HT1080 (cell line): ENCODE data around the gene HRH2. TPM values are rescaled to one million over a fixed set of nuclear protein-coding genes. Genes with fewer than 3 reads are reported as not detected.
"Not testable (repeated sequence)": the region's sequence is repeated elsewhere in the genome, so short reads cannot be mapped to it uniquely, and the experiment has no call there.

Experiments
- DNase-seq: peaks from one replicate; pipeline ENCODE4 v3.0.0-alpha.2; 2015; ENCODE audit warnings: low read depth
- total RNA-seq: library from RNA; depleted of rRNA; stranded (reverse); fragments of >200 nt; shearing (Covaris generic); gene quantifications from 2 replicates; pipeline ENCODE4 v1.2.3, GENCODE V29; 2014

The HRH2 gene
- total RNA-seq, 1 experiment from 2014 or later, result 4.1 TPM

- no peak for DNase-seq
Measured at GRCh38 chr5:175642998-175643397, 14.9 kb upstream of the HRH2 start.

DNA sequence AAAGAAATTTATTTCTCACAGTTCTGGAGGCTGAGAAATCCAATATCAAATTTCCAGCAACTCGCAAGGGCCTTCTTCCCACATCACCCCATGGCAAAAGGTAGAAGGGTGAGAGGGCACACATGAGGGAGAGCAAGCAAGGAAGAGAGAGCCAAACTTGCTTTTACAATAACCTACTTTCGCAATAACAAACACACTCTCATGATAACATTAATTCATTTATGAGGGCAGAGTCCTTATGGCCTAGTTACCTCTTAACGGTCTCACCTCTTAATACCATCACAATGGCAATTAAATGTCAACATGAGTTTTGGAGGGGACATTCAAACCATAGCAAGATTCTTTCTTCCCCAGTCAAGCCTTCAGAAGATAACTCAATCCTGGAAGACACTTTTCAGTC lies 11.6 kb upstream of the HRH2 start:
- DNase-seq, result no peak

- DNase-seq, result no peak
Measured at GRCh38 chr5:175649967-175650366, 7.9 kb upstream of the HRH2 start.

GRCh38 chr5:175650430-175651205 lies 7.3 kb upstream of the HRH2 start:
- not testable (repeated sequence) for DNase-seq

DNA sequence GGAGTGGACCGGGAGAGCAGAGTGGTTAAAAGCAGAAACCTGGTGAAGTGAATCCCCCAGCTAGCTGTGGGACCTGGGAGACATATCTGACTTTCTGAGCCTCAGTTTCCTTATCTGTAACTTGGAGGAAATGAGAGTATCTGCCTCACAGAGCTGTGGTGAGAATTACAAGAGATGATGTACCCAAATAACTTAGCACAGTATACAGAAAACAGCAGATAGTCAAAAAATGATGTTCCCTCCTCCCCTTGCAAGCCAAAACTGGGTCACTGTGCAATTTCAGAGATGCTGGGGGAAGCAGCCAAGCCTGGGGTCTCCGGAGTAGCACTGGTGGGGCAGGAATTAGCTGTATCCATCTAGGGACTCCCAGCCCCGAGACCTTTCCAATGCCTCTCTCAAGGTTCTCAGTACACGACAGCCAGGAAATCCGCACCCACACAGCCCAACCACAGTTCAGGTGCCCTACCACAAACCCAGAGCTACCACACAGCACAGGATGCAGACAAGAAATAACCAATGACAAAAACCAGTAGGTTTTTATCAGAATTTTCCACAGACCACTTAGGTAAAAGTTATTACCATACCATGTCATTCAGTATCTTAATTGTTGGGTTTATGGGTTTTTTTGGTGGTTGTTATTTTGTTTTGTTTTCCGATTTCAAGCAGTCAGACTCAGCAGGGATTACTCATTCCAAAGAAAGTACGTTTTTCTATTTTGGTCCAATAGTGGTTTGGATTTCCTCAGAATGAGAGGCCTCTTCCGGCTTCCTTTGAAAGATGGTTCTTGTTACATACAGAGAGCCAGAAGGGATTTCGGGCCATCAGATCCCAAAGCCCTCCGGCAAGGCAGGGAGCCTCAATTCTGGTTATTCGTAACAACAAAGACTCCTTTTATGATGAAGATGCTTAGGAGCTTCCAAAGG lies 4.9 kb upstream of the HRH2 start:
- DNase-seq, result peak; percentile 84

DNA sequence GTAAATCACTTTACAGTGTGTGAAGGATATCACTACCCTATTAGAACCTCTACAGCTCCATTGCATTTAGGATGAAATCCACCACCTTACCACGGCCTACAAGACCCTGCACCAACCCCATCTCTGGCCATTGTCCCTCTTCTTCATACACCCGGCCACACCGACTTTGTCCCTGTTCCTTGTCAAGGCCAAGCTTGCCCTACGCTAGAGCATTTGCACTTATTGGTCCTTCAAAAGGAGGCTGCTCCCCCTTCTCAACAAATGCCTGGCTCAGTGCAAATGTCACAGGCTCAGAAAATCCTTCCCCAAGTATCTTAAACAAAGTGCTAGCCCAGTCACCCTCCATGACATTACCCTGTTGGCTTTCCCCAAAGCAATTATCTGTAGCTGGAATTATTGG lies 4.1 kb upstream of the HRH2 start:
- no peak for DNase-seq

- DNase-seq, result no peak
Measured at GRCh38 chr5:175654339-175654738, 3.5 kb upstream of the HRH2 start.

- DNase-seq, result peak; percentile 30
Measured at GRCh38 chr5:175654807-175655206, 3.1 kb upstream of the HRH2 start.

- DNase-seq, result no peak
Measured at GRCh38 chr5:175655411-175655810, 2.5 kb upstream of the HRH2 start.

DNA sequence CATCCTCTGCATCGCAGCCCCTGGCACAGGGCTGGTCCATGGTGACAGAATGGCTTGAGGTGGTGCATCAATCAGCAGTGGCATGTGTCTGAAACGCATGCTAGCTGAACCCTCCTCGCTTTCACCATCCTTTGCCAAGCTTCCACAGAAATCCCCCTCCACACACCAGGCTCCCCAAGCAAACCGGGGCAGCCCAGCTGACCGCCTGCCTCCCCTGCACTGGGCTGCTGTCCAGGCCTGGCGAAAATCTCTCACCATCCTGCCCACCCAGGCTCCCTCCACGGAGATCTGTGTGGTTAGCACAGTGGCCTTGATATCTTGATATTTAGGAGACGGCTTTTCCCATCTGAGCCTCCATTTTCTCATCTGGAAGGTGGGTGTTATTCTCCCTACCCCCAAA lies 905 bp upstream of the HRH2 start:
- DNase-seq, result no peak

DNA sequence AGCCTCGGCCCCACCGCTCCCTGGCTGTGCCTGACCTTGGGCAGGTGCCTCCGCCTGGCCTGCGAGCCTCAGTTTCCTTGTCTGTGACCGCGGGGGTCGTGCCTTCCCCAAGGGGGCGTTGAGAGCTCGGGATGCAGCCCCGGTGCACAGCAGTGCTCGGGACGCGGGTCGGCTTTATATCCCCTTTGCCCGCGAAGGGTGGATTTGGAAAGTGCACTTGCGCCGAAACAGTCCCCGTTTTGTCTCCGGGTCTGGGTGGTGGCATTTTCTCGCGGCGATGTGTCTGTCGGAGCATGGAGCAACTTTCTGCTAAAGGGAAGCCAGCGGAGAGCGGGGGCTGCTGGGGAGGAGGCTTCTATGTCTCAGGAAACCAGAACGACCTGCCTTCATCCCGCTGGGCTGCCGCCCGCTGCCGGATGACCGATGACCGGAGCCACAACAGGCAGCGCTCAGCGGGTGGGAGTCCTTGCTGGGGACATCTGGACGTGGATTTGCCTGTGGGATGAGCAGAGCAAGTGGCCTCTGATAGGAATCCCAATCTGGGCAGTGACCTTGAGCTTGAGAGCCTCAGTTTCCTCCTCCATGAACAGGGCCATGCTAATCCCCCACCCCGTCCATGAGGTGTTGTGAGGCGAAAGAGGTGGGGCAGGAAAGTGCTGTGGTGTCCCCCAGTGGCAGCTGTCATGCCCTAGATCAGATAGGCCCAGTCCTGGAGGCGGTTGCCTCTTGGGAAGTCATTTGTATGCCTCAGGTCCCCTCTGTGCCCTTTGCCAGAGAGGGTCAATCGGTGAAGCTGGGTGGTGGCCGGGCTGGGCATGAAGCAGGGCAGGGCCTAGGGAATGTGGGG lies 651 bp downstream of the HRH2 start:
- DNase-seq, result no peak

GRCh38 chr5:175659546-175660253 lies 1.8 kb downstream of the HRH2 start:
- no peak for DNase-seq

DNA sequence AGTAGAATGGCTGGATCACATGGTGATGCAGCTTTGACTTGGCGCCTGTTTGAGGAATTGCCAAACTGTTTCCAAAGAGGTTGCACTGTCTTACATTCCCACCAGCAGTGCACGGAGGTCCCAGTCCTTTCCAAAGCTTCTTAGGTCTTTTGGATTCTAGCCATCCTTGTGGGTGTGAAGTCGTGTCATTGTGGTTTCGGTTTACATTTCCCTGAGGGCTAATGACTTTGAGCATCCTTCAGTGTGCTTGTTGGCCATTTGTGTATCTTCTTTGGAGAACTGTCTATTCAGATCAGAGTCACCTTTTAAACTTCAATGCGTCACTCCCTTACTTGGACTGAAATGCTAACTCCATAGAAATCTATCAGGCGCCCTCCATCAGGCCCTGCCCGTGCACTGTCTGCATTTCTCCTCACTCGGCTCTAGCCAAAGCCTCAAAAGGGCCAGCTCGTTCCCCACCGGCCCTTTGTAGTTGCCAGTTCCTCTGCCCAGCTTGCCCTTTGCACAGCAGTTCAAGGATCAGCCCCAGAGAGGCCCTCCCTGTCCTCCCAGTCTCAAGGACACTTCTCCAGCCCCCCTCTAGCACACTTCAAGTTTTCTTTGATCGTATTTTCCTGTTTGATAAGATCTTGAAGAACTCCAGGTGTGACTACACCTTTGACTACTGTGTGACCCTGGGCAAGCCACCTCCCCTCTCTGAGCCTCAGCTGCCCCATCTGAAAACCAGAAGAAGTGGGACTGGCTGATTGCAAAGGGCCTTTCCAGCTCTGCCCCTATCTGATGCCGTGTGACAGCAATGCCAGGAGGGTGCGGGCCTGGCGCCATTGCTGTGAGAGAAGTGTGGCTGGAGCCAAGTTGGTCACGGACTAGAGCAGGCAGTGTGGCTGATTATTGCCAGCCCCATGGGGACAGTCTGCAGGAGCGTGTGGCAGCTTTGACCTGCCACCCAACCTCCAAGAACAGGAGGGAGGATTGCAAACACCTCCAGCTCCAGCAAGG lies 5.6 kb downstream of the HRH2 start:
- DNase-seq, result no peak

GRCh38 chr5:175664723-175665122 lies 6.9 kb downstream of the HRH2 start:
- DNase-seq, result no peak

DNA sequence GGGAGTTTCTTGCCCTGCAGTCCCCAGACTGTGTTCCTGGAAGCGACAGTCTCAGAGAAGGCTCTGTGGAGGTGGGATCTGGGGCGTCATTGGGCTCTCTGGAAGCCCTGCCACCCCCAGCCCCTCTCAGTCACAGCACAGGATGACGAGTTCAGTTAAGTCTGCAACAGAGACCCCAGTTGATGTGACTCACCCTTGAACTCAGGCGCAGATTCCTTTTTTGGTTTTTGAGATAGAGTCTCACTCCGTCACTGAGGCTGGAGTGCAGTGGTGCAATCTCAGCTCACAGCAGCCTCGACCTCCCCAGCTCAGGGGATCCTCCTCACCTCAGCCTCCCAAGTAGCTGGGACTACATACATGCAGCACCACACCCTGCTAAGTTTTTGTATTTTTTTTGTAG lies 8.3 kb downstream of the HRH2 start:
- DNase-seq, result no peak

DNA sequence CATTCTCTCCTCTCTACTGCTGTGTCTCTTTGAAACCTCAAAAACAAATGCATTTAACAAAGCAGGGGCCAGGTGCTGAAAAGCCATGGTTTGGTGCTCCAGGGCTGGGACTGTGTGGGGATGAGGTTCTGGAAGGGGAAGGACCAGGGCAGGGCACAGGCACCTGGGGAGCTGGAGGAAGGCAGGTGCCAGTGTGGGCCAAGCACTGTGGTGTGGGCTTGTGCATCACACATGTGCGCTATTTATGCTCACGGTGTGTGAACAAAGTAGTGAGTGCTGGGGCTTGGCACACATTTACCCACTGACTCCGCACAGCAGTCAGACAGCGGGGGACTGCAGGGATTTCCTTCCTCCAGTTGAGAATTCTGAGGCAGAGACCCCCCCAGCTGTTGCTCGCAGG lies 10.1 kb downstream of the HRH2 start:
- no peak for DNase-seq

DNA sequence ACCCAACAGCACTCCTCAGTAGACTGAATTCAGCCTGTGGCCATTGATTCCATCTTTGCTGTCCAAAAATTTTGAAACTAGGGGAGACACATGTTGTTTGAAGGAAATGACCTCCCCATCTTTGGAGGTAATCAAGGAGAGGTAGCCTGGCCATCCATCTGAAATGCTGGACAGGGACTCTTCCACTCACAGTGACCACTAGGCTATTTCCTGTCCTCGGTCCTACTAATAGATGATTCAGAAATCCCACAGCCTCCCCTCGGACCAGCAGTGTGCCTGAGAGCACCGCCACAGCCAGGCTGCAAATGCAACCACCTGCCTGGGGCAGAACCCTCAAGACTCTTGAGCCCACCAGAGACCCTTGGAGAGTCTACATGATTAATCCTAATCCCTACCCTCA lies 12.5 kb downstream of the HRH2 start:
- DNase-seq, result no peak

GRCh38 chr5:175671013-175671412 lies 13.1 kb downstream of the HRH2 start:
- DNase-seq, result no peak

DNA sequence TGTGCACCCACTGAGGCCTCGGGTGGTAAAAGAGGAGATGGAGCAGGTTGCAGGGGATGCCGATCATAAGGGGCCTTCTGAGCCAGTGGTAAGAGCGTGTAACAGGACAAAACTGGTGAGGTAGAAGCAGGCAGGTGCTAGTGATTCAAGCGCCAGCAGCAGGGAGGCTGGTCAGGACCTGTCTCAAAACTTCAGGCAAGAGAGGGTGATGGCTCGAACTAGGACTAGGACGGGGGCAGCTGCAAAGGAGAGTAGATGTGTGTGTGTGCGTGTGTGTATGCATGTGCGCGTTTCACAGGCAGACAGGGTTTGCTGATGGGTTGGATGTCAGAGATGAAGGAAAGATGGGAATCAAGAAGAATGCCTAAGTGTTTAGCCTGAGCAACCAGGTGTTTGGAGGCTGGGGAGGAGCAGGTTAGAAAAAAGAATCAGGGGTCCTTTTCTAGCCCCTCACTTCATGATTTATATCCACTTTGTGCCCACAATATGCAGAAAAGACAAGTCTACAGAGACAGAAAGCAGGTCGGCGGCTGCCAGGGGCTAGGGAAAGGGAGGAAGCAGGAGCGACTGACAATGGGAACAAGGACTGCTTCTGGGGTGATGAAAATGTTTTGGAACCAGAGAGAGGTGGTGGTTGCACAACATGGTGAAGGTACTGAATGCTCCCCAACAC lies 15.2 kb downstream of the HRH2 start:
- DNase-seq, result no peak
